ENCODE measurements around the gene ACSS1.

Gene ACSS1

DNA sequence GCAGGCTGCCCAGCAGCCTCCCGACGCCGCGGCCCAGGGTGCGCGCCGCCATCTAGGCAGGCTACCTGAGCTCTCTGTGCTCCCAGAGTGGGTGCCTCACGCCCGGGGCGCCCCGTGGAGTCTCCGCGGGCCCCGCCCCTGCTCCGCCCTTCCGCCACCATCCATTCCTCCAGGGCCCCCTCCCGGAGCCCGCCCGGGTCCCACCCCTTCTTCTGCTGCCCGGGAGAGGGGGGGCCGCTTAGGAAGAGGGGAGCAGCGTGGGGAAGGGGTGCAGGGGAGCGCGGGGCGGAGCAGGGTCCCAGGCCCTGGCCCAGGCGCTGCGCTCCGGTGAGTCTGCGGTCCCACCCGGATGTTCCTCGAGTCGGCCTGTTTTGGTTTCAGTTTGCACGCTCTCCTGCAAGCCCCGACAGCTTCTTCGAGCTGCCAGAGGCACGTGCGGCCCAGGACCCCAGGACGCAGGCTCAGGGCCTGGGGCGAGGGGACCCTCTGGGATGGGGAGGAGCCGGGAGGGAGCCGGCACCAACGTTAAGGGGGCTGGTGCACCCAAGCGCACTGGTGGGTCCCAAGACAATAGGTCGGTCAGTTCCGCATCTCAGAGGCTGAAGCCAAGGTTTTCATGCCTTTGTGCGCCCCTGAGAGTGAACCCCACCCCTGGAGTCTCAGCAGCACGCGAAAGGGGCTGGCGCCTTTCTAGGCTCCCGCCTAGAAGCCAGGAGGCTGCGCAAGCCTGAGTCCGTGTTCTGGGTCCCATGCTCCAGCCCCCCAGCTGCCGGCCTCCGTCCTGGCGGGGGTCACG lies at the start of gene ACSS1:
Gene ACSS1 (minus strand): TSS at position 89 of the 796 bp plus-strand sequence. CDS start 37 bp downstream, at position 52.
- peak; percentile 50 for DNase-seq (ENCODE audit: low read depth)

DNA sequence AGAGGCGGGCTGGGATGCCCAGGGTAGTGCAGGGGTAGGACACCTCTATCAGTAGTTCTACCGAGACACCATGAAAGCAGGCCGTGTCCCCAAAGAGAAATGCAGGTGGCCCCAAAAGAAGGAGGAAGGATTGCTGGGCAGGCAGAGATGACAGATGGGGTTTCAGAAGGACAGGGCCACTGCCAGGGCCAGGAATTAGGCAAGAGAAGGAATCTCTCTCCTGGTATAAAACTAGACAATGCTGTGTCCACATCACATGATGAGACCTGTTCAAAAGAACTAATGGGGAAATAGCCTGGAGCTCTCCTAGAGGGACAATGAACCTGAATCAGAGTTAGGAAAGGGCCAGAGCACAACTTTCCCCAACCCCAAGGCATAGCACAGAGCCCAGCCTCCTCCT lies 45.6 kb upstream of the ACSS1 start:
- no peak for DNase-seq (ENCODE audit: low read depth)

DNA sequence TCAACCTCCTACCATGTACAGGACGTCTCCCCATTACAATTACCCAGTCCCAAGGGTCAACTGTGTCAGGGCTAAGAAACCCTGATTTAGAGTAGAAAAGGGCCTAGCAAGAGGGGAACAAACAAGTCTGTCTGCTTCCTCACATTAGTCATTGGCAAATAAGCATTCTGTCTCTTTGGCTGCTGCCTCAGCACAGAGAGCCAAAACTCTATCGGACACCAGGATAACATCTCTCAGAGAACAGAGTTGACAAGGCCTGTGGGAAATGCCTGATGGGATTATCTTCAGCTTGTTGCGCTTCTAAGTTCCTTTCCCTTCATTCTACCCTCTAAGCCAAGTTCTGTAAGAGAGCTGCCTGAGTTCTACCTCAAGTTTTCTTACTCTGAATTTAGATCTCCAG lies 43.0 kb upstream of the ACSS1 start:
- DNase-seq (ENCODE audit: low read depth), result no peak

DNA sequence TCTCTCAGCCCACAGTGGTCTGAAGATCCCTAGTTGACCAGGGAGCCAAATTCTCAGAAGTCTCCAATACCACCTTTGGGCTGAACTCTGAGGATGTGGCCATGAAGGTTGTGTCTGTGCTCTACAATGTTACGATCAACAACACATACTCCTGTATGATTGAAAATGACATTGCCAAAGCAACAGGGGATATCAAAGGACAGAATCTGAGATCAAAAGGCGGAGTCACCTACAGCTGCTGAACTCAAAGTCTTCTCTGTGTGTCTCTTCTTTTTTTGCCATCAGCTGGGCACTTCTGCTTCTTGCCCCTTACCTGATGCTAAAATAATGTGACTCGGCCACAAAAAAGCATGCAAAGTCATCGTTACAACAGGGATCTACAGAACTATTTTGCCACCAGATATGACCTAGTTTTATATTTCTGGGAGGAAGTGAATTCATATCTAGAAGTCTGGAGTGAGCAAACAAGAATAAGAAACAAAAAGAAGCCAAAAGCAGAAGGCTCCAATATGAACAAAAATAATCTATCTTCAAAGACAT lies 41.7 kb upstream of the ACSS1 start:
- no peak for DNase-seq (ENCODE audit: low read depth)

DNA sequence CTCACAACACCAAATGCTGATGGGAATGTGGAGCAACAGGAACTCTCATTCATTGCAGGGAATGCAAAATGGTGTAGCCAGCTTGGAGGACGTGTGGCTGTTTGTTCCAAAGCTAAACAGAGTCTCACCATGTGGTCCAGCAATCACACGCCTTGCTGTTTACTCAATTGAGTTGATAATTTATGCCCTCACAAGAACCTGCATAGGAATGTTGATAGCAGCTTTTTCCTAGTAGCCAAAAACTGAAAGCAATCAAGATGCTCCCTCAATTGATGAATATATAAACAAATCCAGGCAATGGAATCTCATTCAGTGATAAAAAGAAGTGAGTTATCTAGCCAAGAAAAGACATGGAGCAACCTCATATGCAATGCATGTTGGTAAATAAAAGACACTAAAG lies 39.6 kb upstream of the ACSS1 start:
- DNase-seq (ENCODE audit: low read depth), result no peak

DNA sequence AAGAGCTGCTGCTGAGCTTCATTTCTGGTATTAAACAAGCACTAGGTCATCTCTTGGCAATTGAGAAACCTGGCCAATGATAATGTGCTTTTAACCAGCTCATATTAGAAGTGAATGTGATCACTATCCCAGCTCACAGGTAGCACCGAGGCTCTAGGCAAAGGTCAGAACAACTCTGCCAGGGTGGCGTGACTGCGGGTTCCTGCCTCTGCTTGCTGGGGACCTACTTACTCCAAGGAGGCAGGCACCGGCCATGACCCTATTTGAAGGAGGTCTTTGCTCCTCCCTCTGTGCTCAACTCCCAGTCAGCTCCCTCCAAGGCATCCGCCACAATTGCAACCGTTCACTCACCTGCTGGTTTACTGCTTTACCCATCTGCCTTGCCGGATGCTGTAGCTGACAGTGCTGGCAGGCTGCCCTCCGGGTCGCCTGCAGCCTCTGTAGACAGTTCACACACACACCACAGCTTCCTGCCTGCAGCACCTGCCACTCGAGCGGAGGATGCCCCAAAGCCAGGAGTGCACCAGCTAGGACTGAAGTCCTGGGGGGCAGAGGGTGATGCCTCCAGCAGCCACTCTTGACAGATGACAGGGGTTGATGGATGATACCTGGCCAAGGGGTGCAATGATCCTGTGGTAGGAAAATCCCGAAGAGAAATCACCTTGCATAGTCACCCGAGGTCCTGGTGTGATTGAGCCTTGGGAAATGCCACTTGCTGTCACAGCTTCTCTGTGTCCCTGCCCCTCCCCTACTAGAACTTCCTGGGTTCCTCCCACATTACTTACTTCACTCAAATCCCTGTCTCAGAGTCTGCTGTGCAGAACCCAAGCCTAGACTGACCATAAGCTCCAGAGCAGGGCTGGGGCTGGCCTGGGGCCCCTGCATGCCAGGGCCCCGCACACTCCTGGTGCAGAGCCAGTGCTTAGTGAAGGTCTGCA lies 32.8 kb upstream of the ACSS1 start:
- DNase-seq (ENCODE audit: low read depth), result no peak

DNA sequence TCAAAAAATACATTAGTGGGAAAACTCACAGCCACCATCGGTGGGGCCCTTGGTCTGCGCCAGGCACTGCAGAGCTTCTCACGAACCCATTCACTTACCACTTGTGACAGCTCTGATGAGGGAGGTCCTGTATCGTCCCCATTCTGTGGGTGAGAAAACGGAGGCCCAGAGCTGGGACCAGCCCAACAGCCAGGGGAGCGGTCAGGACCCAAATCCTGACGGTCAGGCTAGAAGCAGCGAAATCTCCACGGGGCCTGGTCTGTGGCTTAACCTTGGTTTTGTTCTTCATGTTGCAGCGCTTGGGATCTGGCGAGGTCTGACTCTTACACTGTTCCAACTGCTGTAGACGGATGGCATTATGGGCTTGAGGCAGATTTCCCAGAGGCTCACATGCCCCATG lies 31.7 kb upstream of the ACSS1 start:
- DNase-seq (ENCODE audit: low read depth), result no peak

DNA sequence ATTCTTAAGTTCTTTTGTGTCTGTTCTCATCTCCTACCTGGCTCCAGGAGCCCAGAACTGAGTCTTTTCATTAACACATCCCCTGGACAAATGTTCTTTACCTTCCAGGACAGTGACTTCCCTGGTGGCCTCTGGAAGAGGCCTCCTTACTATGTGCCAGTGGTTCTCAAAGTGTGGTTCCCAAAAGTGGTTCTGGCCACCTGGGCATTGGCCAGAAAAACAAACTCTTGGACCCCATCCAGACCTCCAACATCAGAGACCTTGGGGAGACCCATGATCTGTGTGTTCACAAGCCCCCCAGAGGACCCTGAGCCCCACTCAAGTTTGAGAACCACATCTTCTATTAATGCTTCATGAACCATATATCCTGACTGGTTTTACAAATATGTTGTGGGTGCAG lies 31.2 kb upstream of the ACSS1 start:
- DNase-seq (ENCODE audit: low read depth), result no peak

DNA sequence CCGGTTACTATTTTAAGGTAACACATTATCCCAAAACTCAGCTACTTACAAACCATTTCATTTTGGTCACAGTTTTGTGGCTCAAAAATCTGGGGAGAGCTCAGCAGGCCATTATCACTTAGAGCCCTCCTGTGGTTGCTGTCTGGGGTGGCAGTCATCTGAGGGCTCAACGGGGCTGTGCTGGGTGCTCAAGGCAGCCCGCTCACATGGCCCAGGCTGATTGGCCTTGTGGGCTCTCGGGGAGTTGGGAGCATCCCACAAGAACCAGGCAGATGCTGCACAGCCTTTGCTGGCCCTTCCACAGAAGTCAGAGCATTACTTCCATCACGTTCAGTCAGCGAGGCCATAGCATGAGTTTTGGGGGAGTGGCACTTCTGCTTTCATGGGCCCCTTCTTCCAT lies 30.3 kb upstream of the ACSS1 start:
- no peak for DNase-seq (ENCODE audit: low read depth)

DNA sequence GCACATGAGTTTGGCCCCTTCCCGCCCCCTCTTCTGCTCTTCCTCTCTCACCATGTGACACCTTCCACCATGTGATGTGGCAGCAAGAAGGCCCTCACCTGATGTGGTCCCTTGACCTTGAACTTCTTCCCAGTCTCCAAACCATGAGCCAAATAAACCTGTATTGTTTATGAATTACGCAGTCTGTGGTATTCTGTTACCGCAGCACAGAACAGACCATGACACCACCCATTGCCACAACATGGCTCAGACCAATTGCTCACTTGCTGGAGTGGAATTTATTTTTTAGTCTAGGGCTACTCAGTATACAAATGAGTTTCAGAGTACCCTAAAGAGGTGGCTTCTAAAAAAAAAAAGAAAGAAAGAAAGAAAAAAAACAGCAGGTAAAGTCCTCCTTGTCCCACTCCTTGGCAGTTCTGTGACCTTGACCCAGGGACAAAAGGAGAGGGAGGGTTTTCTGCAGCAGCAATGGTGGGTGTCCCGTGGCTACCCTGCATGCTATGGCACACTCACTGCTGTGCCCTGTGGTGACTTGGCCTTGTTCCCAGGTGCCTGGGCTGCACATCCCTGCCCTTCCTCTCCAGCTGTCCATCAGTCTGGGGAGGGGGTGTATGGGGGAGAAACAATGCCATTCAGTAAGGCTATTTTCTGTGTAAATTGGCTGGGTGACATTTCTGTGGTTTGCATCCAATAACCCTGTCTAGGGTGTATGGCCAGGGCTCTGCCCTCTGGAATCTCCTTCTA lies 29.4 kb upstream of the ACSS1 start:
- no peak for DNase-seq (ENCODE audit: low read depth)

DNA sequence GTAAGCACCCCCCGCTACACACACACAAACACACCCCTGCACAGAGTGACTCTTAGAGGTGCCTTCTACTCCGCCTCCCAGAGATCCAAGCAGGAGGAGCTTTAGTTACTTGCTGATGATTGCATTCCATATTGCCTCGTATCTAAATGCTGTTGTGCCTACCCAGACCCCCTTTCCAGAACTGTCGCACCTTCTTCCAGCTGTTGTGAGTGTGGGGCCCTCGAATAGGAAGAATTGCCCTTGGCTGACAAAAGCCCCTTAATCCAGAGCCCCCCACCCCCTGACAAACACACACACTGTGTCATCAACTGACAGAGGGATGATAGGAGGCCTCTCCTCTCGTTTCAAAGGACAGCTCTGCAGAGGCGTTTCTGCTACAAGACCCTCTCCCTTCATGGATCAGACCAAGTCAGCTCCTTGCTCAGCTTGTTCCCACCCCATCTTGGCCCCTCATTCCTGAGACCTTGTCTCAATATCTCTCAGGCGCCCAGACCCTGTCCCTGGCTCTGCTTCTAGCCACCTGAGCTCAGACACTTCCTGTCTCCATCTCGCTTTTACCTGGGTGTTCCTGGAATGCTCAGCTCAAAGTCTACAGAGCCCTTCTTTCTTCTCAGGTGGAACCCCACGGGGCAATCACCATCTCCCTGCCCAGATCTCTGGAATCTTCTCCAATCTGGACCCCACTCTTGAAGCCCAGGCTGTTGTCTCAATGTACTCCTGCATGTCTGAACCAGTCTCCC lies 28.0 kb upstream of the ACSS1 start:
- DNase-seq (ENCODE audit: low read depth), result no peak

DNA sequence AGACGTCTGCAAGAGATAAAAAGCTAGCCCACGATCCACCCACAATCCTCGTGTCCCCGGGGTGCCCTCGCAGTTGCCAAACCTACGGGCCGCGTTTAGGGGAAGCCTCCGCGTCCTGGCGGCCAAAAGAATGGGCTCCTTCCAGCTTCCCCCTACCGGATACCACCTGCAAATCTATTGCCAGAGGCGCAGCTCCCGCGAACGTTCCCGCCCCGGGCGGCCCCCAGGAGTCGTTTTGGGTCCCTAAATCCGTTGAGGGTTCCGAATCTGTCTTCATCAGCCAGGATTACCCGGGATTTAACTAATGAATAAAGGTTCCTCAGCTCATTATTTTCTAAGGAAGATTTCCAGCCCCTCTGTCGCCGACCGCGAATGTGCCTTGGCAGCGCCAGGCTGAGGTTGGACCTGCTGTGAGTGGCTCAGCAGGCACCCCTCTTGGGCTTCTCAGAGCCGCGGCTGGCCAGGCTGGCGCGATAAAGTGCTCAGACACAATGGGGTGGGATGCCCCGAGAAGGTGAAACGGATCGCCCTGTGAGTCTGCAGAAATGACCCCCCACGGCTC lies 26.8 kb upstream of the ACSS1 start:
- DNase-seq (ENCODE audit: low read depth), result no peak

DNA sequence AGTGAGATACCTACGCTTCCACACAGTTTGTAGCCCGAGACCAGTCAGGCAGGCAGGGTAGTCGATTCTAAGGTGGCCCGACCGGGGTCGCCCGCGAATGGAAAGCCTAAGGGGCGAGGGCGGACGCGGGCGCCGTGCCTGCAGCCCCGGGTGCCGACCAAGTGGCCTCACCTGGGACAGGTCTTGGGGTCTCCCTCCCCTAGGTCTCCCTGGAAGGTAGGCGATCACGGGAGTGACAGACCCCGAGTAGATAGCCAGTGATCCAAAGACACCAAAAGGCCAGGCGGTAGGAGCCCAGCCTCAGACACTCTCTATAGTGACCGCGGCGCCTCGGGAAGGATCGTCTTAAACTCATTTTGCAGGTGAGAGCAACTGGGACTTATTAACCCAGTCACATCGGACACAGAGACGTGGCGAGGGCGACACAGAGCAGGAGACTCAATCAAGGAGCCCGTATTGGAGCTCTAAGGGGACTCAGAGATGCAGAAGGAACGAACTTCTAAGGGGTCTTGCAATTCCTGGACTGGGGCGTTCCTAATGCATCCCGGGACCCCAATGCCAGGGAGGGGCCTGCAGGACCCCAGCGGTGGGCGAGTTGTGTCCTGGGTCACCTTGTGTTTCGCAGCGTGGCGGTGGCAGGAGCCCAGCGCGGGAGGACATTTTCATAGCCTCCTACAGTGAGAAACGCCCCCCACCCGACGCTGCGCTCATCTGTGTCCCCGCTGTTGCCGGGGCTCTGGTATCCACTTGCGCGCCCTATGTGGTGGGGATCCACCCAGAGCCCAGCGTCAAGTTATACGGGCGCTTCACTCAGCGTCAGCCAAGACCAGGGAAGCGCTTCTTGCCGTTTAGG lies 26.1 kb upstream of the ACSS1 start:
- peak; percentile 22 for DNase-seq (ENCODE audit: low read depth)

DNA sequence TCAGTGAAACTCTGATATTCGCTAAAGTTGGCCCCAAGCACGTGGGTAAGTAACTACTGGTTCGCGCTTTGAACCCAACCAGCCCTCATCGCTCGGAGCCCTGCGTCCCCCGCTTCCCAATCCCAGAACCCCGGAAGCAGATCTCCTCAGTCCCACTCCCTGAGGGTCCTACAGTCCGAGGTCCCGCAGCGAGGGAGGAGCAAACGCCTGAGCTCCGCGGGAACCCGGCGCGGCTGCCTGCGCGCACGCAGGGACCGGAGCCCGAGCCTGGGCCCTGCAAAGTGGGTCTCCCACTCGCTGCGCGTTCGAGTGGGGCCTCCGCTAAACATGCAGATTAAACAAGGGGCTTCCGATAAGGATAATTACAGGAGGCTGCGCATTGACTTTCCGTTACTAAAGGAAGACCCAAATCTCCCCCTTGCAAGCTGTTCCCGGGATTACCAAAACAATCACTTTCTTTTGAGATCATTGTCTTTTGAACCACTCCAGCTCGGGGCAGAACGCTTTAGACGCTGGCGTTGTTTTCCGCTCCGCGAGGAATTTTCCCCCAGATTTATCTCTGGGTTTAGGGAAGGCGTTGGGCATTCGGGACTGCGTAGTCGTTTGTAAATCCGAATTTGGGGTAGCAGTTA lies 25.3 kb upstream of the ACSS1 start:
- DNase-seq (ENCODE audit: low read depth), result no peak

DNA sequence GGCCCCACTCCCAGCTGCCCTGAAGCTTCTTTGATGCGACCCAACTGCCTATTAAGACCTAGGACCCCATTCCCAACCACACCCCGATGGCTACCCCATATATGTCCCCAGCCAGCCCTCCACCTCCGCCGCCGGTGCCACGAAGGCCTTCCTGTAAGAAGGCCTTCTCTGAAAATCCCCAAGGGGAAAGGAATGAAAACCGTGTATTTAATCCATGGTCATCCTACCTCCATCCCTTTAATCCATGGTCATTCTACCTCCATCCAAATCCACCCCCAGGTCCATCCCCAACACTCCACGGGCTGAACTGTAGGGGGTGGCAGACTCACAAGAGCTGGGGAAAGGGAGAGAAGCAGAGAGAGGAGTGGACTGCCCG lies 24.5 kb upstream of the ACSS1 start:
- DNase-seq (ENCODE audit: low read depth), result no peak

DNA sequence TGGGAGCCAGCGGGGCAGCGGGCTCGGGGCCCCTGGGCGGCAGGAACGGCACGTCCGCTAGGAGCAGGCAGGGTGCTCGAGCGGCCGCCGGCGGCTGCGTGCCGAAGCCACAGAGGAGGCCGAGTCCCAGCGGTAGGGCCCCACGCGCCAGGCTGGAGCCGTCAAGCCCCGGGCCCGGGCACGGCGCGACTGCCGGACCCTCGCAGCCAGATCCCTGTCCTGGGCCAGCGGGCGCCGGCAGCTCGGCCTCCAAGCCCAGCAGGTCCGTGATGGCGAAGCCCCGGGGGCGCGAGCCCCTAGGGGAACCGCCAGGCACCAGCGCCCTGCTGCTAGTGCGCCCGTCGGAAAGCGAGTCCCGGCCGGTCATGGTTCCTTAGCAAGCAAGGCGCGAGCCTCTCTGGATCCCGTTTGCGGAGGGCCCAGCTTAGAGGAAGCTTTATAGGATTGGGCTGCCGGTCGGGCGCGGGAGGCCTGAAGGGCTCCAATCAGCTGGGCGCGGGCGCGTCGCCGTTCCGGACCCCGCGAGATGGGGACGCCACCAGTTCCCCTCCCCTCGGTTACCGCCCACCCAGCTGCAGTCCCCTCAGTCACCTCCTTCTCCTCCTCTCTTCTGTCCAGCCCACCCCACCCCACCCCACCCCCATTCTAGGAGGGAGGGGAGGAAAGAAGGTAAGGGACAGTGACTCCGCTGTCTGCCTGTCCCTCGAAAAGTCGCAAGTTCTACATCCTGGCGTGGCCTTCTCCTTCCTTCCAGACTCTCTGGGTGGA lies 24.0 kb upstream of the ACSS1 start, which contains the start of gene VSX1:
Gene VSX1 (minus strand): TSS at position 412 of the 768 bp plus-strand sequence. CDS start 45 bp downstream, at position 367.
- DNase-seq (ENCODE audit: low read depth), result no peak

DNA sequence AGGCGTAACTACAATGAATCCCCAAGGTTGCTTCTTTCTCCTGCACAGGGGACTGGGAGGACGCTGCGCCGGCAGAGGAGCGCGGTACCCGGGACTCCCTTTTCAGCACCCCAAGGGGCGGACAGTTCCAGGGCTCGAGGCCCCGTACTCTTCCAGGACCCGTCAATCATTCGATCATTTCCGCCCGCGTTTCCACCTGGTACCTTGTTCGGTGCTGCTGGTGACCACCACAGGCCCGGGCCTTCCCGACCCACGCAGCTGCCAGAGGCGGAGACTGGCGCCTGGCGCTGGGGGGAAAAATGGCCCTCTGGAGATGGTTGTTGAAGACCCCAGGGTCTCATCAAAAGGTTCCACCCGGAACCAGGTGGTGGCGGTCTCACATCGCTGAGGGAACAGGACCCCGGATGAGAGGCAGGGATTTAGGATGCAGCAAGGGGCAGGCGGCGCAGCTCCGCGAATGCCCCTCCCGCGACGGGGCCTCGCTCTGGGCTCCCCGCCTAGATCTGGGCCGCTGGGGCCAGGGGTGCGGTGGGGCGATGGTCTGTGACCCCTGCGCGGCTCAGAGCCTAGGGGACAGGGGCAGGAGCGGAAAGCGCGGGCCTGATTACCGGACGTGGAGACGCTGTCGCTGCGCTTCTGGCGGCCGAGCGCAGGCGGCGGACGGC lies 23.3 kb upstream of the ACSS1 start:
- no peak for DNase-seq (ENCODE audit: low read depth)

DNA sequence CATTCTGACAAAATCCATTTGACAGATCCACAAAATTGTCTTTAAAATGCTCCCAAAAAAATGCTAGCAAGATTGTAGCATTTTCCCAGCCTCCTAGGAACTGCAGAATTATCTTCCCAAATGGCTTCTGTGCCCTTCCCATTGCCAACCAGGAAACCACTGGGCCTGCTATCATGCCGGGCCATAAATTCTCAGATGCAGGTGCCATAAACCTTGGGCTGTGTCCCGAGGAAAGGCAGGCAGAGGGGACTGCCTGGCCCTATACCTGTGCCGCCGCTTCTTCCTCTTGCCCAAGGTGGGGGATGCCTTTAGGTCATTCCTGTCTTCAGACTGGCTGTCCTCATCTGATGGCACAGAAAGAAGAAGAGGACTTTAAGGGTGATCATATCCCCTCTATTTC lies 21.2 kb upstream of the ACSS1 start:
- no peak for DNase-seq (ENCODE audit: low read depth)
